RWPE2 (cell line): Measurements from ENCODE around the gene NDST4.

ENCODE experiments used
- ATAC-seq: fragments of 200-7000 bp; cut with Tn5 transposase; 3 replicates; pipeline ENCODE4 v1.9.1; 2021; ENCODE audit warnings: low read depth
- DNase-seq: peaks from one replicate; pipeline ENCODE4 v3.0.0-alpha.2; 2020; ENCODE audit warnings: low spot score
- H3K27ac ChIP-seq: fragments of 450-650 bp; 2 replicates; pipeline ENCODE4 v1.5.1; 2017; ENCODE audit warnings: mild to moderate bottlenecking; ENCODE audit not compliant: poor library complexity, severe bottlenecking
- H3K27me3 ChIP-seq: fragments of 250-450 bp; sonication (Bioruptor Pico); 2 replicates; pipeline ENCODE4 v1.5.1; 2021; ENCODE audit warnings: mild to moderate bottlenecking, moderate library complexity; ENCODE audit not compliant: insufficient read depth, poor library complexity, severe bottlenecking
- H3K36me3 ChIP-seq: fragments of 250-450 bp; sonication (Bioruptor Pico); 2 replicates; pipeline ENCODE4 v1.5.1; 2020; ENCODE audit warnings: low read depth, mild to moderate bottlenecking, moderate library complexity
- H3K4me1 ChIP-seq: fragments of 250-450 bp; sonication (Bioruptor Pico); 2 replicates; pipeline ENCODE4 v1.5.1; 2021; ENCODE audit warnings: mild to moderate bottlenecking, moderate library complexity; ENCODE audit not compliant: insufficient read depth, poor library complexity, severe bottlenecking
- H3K4me3 ChIP-seq: fragments of 250-450 bp; sonication (Bioruptor Pico); 2 replicates; pipeline ENCODE4 v1.5.1; 2021; ENCODE audit warnings: mild to moderate bottlenecking, moderate library complexity; ENCODE audit not compliant: severe bottlenecking
- H3K9me3 ChIP-seq: fragments of 250-450 bp; sonication (Bioruptor Pico); 2 replicates; pipeline ENCODE4 v1.5.1; 2021; ENCODE audit warnings: mild to moderate bottlenecking, moderate library complexity; ENCODE audit not compliant: severe bottlenecking
- CTCF ChIP-seq: fragments of 450-650 bp; IDR thresholded peaks from one replicate; pipeline ENCODE4 v1.5.1; 2017; ENCODE audit warnings: mild to moderate bottlenecking, moderate library complexity; ENCODE audit not compliant: poor library complexity, severe bottlenecking

Gene NDST4

GRCh38 chr4:115152081-115152480, 38.7 kb upstream of the NDST4 start:
- H3K27ac ChIP-seq, result no peak overlapping the region
- no peak for ATAC-seq
- no peak for TF ChIP-seq CTCF

GRCh38 chr4:115149106-115149505, 35.7 kb upstream of the NDST4 start:
- TF ChIP-seq CTCF, result no peak
- Histone ChIP-seq H3K4me1 (no peaks in the 10 kb centered on the region), H3K27ac (no peak overlapping the region), H3K27me3 (no peaks in the 10 kb centered on the region), H3K9me3 (no peaks in the 10 kb centered on the region), H3K4me3 (no peak overlapping the region), H3K36me3 (no peaks in the 10 kb centered on the region)
- ATAC-seq (no peak), DNase-seq (no peak)

More at GRCh38 chr4:115152081-115152480, 38.7 kb upstream of the NDST4 start:
- H3K4me1 ChIP-seq, result no peaks in the 10 kb centered on the region
- peaks cover 4% of the 10 kb centered on the region for H3K27me3 ChIP-seq
- no peak for DNase-seq
- H3K4me3 ChIP-seq, result no peak overlapping the region
- no peaks in the 10 kb centered on the region for H3K36me3 ChIP-seq
- H3K9me3 ChIP-seq, result no peaks in the 10 kb centered on the region

GRCh38 chr4:115145393-115146160, 32.2 kb upstream of the NDST4 start:
- no peaks in the 10 kb centered on the region for H3K9me3 ChIP-seq
- H3K27ac ChIP-seq, result no peak overlapping the region
- no peak overlapping the region for H3K4me3 ChIP-seq
- no peaks in the 10 kb centered on the region for H3K4me1 ChIP-seq
- no peak for TF ChIP-seq CTCF
- no peaks in the 10 kb centered on the region for H3K27me3 ChIP-seq
- H3K36me3 ChIP-seq, result no peaks in the 10 kb centered on the region
- no peak for DNase-seq
- no peak for ATAC-seq

- Histone ChIP-seq H3K27ac (no peak overlapping the region), H3K4me3 (no peak overlapping the region), H3K36me3 (no peaks in the 10 kb centered on the region), H3K9me3 (no peaks in the 10 kb centered on the region), H3K27me3 (no peaks in the 10 kb centered on the region), H3K4me1 (no peaks in the 10 kb centered on the region)
- ATAC-seq (no peak), DNase-seq (no peak)
- no peak for TF ChIP-seq CTCF
Observed at GRCh38 chr4:115128037-115128436, 14.6 kb upstream of the NDST4 start.

- no peak for DNase-seq
- ATAC-seq, result no peak
- Histone ChIP-seq H3K4me1 (no peaks in the 10 kb centered on the region), H3K27ac (no peak overlapping the region), H3K27me3 (no peaks in the 10 kb centered on the region), H3K4me3 (no peak overlapping the region), H3K36me3 (no peaks in the 10 kb centered on the region), H3K9me3 (no peaks in the 10 kb centered on the region)
- no peak for TF ChIP-seq CTCF
Observed at GRCh38 chr4:115126491-115126890, 13.1 kb upstream of the NDST4 start.
